Fibroblast of lung (primary cell): Measurements from ENCODE around the gene EVI2B. TPM values are rescaled to one million over a fixed set of nuclear protein-coding genes. Genes with fewer than 3 reads are reported as not detected.

ENCODE experiments used
- DNase-seq, 2 donors: peaks; one replicate each; pipeline versions ENCODE4 v3.0.0 to v3.0.0-alpha.2; 2010; ENCODE audit warnings: low read depth in 2 of 2
- H2AFZ ChIP-seq: 2 replicates; pipeline ENCODE4 v1.5.1; 2012; ENCODE audit warnings: low read length, control low read depth, inconsistent platforms
- H3K27ac ChIP-seq: 2 replicates; pipeline ENCODE4 v1.5.1; 2011; ENCODE audit warnings: low read length, control low read depth; ENCODE audit not compliant: insufficient read depth
- H3K27me3 ChIP-seq: 2 replicates; pipeline ENCODE4 v1.5.1; 2011; ENCODE audit warnings: mild to moderate bottlenecking, low read length; ENCODE audit not compliant: control insufficient read depth, insufficient read depth
- H3K36me3 ChIP-seq: 2 replicates; pipeline ENCODE4 v1.5.1; 2011; ENCODE audit warnings: low read length; ENCODE audit not compliant: control insufficient read depth, insufficient read depth
- H3K4me1 ChIP-seq: 2 replicates; pipeline ENCODE4 v1.5.1; 2011; ENCODE audit warnings: low read length; ENCODE audit not compliant: control insufficient read depth, insufficient read depth; ENCODE audit errors: extremely low read depth
- H3K4me2 ChIP-seq: 2 replicates; pipeline ENCODE4 v1.5.1; 2011; ENCODE audit warnings: low read length, control low read depth; ENCODE audit not compliant: insufficient read depth; ENCODE audit errors: extremely low read depth
- H3K4me3 ChIP-seq, 4 experiments: fragments of 200-600 bp in 1 of 4; sonication (generic) in 1 of 4; replicated peaks in 1 of 4; 2 replicates each; pipeline ENCODE4 v1.5.1; 2011 to 2016; ENCODE audit warnings: low read length in 4 of 4, low read depth in 3 of 4, mild to moderate bottlenecking in 3 of 4, control low read depth in 2 of 4, inconsistent platforms in 1 of 4, mixed read lengths in 1 of 4; ENCODE audit not compliant: insufficient read depth in 1 of 4; ENCODE audit errors: control extremely low read depth in 1 of 4
- H3K79me2 ChIP-seq: 2 replicates; pipeline ENCODE4 v1.5.1; 2012; ENCODE audit warnings: mild to moderate bottlenecking, low read length, inconsistent platforms; ENCODE audit not compliant: control insufficient read depth, insufficient read depth
- H3K9ac ChIP-seq: 2 replicates; pipeline ENCODE4 v1.5.1; 2011; ENCODE audit warnings: mild to moderate bottlenecking, low read length, control low read depth; ENCODE audit not compliant: insufficient read depth
- H3K9me3 ChIP-seq: 2 replicates; pipeline ENCODE4 v1.5.1; 2012; ENCODE audit warnings: low read depth, low read length; ENCODE audit not compliant: control insufficient read depth, insufficient read depth
- H4K20me1 ChIP-seq: 2 replicates; pipeline ENCODE4 v1.5.1; 2011; ENCODE audit warnings: low read length; ENCODE audit not compliant: control insufficient read depth, insufficient read depth; ENCODE audit errors: extremely low read depth
- EZH2 ChIP-seq: IDR thresholded peaks from 2 replicates; pipeline ENCODE4 v1.5.1; 2012; ENCODE audit warnings: low read length, control low read depth, mild to moderate bottlenecking; ENCODE audit errors: missing control alignments
- polyA plus RNA-seq, 2 donors: library from polyadenylated mRNA; depleted of rRNA in 1 of 2; stranded (reverse) in 1 of 2; unstranded in 1 of 2; fragments of >200 nt; gene quantifications; 2 replicates each; pipeline ENCODE4 v1.2.1, GENCODE V29; 2011 to 2012; ENCODE audit warnings: missing spikeins in 1 of 2
- total RNA-seq: library from RNA; depleted of rRNA; stranded (reverse); fragments of >200 nt; gene quantifications from 2 replicates; pipeline ENCODE4 v1.2.1, GENCODE V29; 2014
- TF ChIP-seq, protein P1 (sequence below), 2 donors: IDR thresholded peaks in 1 of 2; conservative IDR thresholded peaks in 1 of 2; 1 replicate in 1 of 2; 2 replicates in 1 of 2; pipeline ENCODE4 v1.5.1; 2011 to 2012; ENCODE audit warnings: low read length in 2 of 2, control low read depth in 1 of 2, inconsistent platforms in 1 of 2, low read depth in 1 of 2, mild to moderate bottlenecking in 1 of 2

The EVI2B gene
- total and polyA plus RNA-seq, 2 donors (not counting 1 experiment from before 2014, with no cell fraction given), result 0.33 to 0.68 TPM

DNA sequence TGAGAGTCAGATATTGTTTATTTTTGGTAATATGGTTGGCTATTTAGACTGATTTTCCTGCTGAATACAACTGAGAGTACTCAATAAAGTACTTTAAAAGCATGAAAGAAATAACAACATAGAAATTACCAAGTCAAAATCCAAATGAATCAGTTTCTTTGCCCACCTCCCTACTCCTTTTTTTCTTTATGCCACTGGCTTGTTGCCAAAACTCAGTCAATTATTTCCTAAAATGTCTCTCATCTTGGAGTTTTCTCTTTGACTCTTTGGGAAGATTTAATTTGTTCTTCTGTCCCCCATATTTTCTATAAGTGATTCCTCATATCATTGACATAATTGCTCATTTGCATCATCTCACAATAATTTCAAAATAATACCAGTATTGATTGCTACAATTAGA, 14.2 kb downstream of the EVI2B start:
- H3K4me1 ChIP-seq, result no peaks in the 10 kb centered on the region
- DNase-seq, result no peak
- H2AFZ ChIP-seq, result no peak overlapping the region
- H3K79me2 ChIP-seq, result no peaks in the 10 kb centered on the region
- H3K27ac ChIP-seq, result no peak overlapping the region
- H3K9me3 ChIP-seq, result no peaks in the 10 kb centered on the region
- H3K9ac ChIP-seq, result no peak overlapping the region
- H3K4me2 ChIP-seq, result no peak overlapping the region
- H3K36me3 ChIP-seq, result no peaks in the 10 kb centered on the region
- no peak overlapping the region for H3K4me3 ChIP-seq
- no peak for TF ChIP-seq EZH2
- TF ChIP-seq, protein P1, sequence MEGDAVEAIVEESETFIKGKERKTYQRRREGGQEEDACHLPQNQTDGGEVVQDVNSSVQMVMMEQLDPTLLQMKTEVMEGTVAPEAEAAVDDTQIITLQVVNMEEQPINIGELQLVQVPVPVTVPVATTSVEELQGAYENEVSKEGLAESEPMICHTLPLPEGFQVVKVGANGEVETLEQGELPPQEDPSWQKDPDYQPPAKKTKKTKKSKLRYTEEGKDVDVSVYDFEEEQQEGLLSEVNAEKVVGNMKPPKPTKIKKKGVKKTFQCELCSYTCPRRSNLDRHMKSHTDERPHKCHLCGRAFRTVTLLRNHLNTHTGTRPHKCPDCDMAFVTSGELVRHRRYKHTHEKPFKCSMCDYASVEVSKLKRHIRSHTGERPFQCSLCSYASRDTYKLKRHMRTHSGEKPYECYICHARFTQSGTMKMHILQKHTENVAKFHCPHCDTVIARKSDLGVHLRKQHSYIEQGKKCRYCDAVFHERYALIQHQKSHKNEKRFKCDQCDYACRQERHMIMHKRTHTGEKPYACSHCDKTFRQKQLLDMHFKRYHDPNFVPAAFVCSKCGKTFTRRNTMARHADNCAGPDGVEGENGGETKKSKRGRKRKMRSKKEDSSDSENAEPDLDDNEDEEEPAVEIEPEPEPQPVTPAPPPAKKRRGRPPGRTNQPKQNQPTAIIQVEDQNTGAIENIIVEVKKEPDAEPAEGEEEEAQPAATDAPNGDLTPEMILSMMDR (conservative IDR thresholded peaks at IDR 0.05 in 1 of 2, IDR thresholded peaks at IDR 0.05 in 1 of 2; ENCODE audit: low read depth in 1 of 2, low read length in 2 of 2), result no peak
- H4K20me1 ChIP-seq, result no peaks in the 10 kb centered on the region
- H3K27me3 ChIP-seq, result no peaks in the 10 kb centered on the region

DNA sequence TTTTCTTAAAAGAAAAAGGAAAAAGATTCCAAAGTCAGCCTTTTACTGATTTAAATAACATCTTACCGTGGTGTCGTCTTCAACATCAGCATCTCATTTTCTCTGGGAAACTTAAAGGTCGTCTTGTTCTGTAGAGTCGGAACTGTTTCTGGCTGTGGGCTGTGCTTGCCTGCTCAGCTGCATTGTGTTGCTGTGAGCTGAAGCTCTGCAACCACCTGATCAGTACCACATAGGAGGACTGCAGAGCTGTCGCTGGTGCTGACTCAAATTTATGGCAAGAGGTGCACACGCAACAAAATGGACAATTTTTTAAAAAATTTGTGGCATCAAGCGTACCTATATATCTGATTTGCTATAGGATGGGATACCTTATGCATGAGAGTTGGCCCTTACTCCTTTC, 16.8 kb downstream of the EVI2B start, which contains the start of gene OMG:
TSS of gene OMG (minus strand) at position 150 of the 400 bp plus-strand sequence. CDS start 908 bp downstream, outside the sequence.
- Histone ChIP-seq H3K27ac (no peak within 1 kb of the TSS), H3K4me1 (no peaks in the 10 kb centered on the region), H3K9ac (no peak within 1 kb of the TSS), H3K9me3 (no peaks in the 10 kb centered on the region), H3K36me3 (no peaks in the 10 kb centered on the region), H3K27me3 (no peaks in the 10 kb centered on the region), H4K20me1 (no peaks in the 10 kb centered on the region), H2AFZ (no peak within 1 kb of the TSS), H3K4me3 (no peak within 1 kb of the TSS), H3K79me2 (no peaks in the 10 kb centered on the region), H3K4me2 (no peak within 1 kb of the TSS)
- TF ChIP-seq, protein P1 (conservative IDR thresholded peaks at IDR 0.05 in 1 of 2, IDR thresholded peaks at IDR 0.05 in 1 of 2; ENCODE audit: low read depth in 1 of 2, low read length in 2 of 2), result no peak
- TF ChIP-seq EZH2, result no peak
- DNase-seq, result no peak

DNA sequence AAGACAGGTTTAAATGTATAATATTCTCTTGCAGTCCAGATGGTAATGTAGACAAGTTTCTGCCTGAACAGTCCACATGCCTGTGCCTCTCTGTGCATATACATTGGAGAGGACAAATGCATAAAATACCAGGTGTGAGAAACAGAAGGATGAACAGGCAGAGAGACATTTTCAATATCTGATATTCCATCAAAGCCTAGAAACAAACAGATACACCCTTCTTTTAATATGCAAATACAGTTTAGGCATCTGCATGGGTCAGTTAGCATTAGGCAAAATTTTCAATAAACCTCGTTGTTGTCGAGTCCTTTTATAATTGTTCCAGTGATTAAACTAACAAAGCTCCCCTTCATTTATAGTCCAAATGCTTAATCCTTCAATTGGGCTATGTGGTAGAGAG, 17.7 kb downstream of the EVI2B start:
- TF ChIP-seq, protein P1 (conservative IDR thresholded peaks at IDR 0.05 in 1 of 2, IDR thresholded peaks at IDR 0.05 in 1 of 2; ENCODE audit: low read depth in 1 of 2, low read length in 2 of 2), result no peak
- TF ChIP-seq EZH2, result no peak

More for the DNA sequence above, 17.7 kb downstream of the EVI2B start:
- H3K36me3 ChIP-seq, result no peaks in the 10 kb centered on the region
- no peak overlapping the region for H2AFZ ChIP-seq
- no peaks in the 10 kb centered on the region for H3K27me3 ChIP-seq
- no peak for DNase-seq
- no peaks in the 10 kb centered on the region for H3K4me1 ChIP-seq
- H3K4me2 ChIP-seq, result no peak overlapping the region
- H3K79me2 ChIP-seq, result no peaks in the 10 kb centered on the region
- H3K4me3 ChIP-seq, result no peak overlapping the region
- H3K27ac ChIP-seq, result no peak overlapping the region
- no peaks in the 10 kb centered on the region for H3K9me3 ChIP-seq
- H3K9ac ChIP-seq, result no peak overlapping the region
- H4K20me1 ChIP-seq, result no peaks in the 10 kb centered on the region
